Kidney epithelial cell (primary cell): ENCODE results near the gene ZCCHC12. TPM values are rescaled to one million over a fixed set of nuclear protein-coding genes. Genes with fewer than 3 reads are reported as not detected.

ENCODE experiments used
- DNase-seq: peaks from one replicate; pipeline ENCODE4 v3.0.0-alpha.2; 2010; ENCODE audit warnings: low read depth
- H3K27me3 ChIP-seq: 2 replicates; pipeline ENCODE4 v1.6.0; 2011; ENCODE audit warnings: low read length; ENCODE audit not compliant: control insufficient read depth, insufficient read depth
- H3K36me3 ChIP-seq: 2 replicates; pipeline ENCODE4 v1.5.1; 2011; ENCODE audit warnings: low read length; ENCODE audit not compliant: control insufficient read depth, insufficient read depth
- H3K4me3 ChIP-seq: 2 replicates; pipeline ENCODE4 v1.5.1; 2011; ENCODE audit warnings: low read depth, mild to moderate bottlenecking, control low read depth, low read length
- total RNA-seq: library from RNA; depleted of rRNA; stranded (reverse); fragments of >200 nt; gene quantifications from 2 replicates; pipeline ENCODE4 v1.2.3, GENCODE V29; 2015
- TF ChIP-seq, protein P1 (sequence below): IDR thresholded peaks from 2 replicates; pipeline ENCODE4 v1.5.1; 2011; ENCODE audit warnings: mild to moderate bottlenecking, moderate library complexity, low read length, control low read depth, inconsistent platforms; ENCODE audit not compliant: insufficient read depth, poor library complexity, severe bottlenecking

ZCCHC12 gene
- total RNA-seq, 1 donor from 2014 or later: 0.13 TPM

DNA sequence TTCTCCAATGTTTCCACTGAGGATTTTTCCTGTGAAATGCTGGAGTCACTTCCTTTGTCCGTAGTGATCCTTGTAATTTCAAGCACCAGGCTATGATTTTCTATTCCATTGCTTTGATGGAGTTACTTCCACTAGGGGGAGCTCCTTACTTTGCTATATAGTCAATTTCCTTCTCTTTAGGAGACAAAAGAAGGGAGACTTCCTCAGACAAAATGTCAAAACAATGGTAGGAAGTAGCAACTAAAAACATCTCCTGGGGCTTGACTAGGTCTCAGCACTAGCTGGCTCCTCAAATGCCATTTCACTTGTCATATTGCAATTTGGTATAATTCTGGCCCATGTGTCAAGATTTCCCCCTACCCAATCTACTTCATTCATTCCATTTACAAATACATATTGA is 24.1 kb downstream of the ZCCHC12 start:
- TF ChIP-seq, protein P1, sequence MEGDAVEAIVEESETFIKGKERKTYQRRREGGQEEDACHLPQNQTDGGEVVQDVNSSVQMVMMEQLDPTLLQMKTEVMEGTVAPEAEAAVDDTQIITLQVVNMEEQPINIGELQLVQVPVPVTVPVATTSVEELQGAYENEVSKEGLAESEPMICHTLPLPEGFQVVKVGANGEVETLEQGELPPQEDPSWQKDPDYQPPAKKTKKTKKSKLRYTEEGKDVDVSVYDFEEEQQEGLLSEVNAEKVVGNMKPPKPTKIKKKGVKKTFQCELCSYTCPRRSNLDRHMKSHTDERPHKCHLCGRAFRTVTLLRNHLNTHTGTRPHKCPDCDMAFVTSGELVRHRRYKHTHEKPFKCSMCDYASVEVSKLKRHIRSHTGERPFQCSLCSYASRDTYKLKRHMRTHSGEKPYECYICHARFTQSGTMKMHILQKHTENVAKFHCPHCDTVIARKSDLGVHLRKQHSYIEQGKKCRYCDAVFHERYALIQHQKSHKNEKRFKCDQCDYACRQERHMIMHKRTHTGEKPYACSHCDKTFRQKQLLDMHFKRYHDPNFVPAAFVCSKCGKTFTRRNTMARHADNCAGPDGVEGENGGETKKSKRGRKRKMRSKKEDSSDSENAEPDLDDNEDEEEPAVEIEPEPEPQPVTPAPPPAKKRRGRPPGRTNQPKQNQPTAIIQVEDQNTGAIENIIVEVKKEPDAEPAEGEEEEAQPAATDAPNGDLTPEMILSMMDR: peak; percentile 60
- Histone ChIP-seq H3K36me3 (no peaks in the 10 kb centered on the region), H3K4me3 (no peak overlapping the region), H3K27me3 (no peaks in the 10 kb centered on the region)
- DNase-seq: no peak

DNA sequence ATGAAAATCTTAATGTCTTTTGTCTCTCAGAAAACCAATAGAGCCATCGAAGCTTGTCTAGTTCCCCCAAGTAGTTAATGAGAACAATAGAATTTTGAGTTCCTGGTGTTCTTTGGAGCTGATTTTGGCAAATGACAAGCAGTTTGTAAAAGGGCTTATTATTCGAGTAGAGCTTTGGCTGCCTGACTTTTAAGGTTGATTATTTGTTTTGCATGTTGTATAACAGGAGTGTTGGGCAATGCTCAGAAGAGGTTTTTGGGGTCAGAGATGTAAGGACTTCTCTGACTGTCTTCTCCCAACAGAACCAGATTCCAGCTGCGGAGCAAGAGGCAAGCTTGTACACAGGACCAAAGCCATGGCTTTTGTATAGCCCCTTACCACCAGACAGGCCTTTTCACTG is 30.0 kb downstream of the ZCCHC12 start:
- DNase-seq: no peak
- H3K27me3 ChIP-seq: no peaks in the 10 kb centered on the region
- TF ChIP-seq, protein P1: no peak
- no peaks in the 10 kb centered on the region for H3K36me3 ChIP-seq
- H3K4me3 ChIP-seq: no peak overlapping the region

DNA sequence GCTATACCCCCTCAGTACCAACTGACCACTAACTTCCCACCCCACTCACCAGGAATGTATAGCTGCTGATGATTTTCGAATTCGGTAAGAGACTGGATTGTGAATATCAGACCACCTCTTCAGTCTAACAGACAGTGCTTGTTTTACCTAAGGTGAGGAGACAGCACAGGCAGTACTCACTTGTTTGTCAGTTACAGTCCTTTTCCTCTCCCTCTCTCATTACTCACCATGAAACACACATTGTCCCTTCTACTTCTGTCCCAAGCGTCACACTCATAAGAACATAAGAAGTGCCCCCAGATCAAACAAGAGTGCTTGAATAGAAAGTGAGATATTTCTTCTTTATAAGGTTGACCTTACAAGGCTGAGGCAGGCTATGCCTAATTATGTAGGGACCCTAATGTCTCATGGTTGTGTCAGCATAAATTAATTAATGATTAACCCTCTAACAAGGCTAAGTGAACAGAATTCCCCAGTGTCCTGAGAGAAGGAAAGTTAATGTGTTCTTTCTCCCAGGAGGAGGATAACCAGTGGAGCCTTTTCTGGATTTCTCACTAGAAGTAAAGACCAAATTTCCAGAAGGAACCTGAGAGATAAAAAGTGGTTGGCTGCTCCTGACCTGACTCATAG is 32.2 kb downstream of the ZCCHC12 start:
- Histone ChIP-seq H3K36me3 (no peaks in the 10 kb centered on the region), H3K27me3 (no peaks in the 10 kb centered on the region), H3K4me3 (no peak overlapping the region)
- DNase-seq: no peak
- TF ChIP-seq, protein P1: no peak

DNA sequence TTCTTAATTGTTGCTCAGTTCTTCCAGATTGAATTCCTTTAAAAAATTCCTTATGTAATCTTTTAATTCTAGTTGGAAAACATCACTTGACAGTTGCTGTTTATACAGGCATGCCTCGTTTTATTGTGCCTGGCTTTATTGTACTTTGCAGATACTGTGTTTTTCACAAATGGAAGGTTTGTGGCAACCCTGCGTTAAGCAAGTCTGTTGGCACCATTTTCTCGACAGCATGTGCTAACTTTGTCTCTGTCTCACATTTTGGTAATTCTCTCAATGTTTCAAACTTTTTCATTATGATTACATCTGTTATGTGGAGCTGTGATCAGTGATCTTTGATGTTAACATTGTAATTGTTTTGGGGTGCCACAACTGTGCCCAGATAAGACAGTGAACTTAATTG is 33.4 kb downstream of the ZCCHC12 start:
- no peaks in the 10 kb centered on the region for H3K36me3 ChIP-seq
- no peaks in the 10 kb centered on the region for H3K27me3 ChIP-seq
- no peak overlapping the region for H3K4me3 ChIP-seq
- TF ChIP-seq, protein P1: no peak
- no peak for DNase-seq

DNA sequence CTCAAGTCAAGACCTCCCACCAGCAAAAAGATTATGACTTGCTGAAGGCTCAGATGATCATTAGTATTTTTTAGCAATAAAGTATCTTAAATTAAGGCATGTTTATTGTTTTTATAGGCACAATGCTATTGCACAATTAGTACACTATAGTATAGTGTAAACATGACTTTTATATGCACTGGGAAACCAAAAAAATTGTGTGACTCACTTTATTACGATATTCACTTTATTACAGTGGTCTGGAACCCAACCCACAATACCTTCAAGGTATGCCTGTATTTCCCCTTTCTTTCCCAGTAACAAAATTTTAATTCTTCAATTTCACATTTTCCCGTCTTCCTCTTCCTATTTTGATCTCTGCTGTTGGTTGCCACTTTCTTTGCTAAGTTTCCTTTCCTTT is 37.7 kb downstream of the ZCCHC12 start:
- no peaks in the 10 kb centered on the region for H3K36me3 ChIP-seq
- no peak for DNase-seq
- TF ChIP-seq, protein P1: no peak

GRCh38 chrX:118862091-118862490 is 38.5 kb downstream of the ZCCHC12 start:
- TF ChIP-seq, protein P1: no peak
- no peak overlapping the region for H3K4me3 ChIP-seq
- no peak for DNase-seq
- H3K27me3 ChIP-seq: no peaks in the 10 kb centered on the region
- H3K36me3 ChIP-seq: no peaks in the 10 kb centered on the region

More for the DNA sequence above, 37.7 kb downstream of the ZCCHC12 start:
- Histone ChIP-seq H3K4me3 (no peak overlapping the region), H3K27me3 (no peaks in the 10 kb centered on the region)
